Neural progenitor cell (in vitro differentiated cells): ENCODE results near the gene FRMPD2. TPM values are rescaled to one million over a fixed set of nuclear protein-coding genes. Genes with fewer than 3 reads are reported as not detected.
A peak's percentile ranks its signal among the peaks of the same experiment; 100 is the strongest.

ENCODE experiments used
- DNase-seq: peaks from one replicate; pipeline ENCODE4 v3.0.0-alpha.2; 2016; ENCODE audit warnings: low spot score
- H2AFZ ChIP-seq: fragments of 200-600 bp; sonication (generic); replicated peaks from 2 replicates; pipeline ENCODE4 v1.6.1; 2016; ENCODE audit warnings: antibody characterized with exemption
- H3F3A ChIP-seq: fragments of 200-600 bp; sonication (generic); 2 replicates; pipeline ENCODE4 v1.6.1; 2016; ENCODE audit warnings: antibody characterized with exemption, low read depth
- H3K27ac ChIP-seq: fragments of 200-600 bp; sonication (generic); 2 replicates; pipeline ENCODE4 v1.5.1; 2016; ENCODE audit warnings: mild to moderate bottlenecking
- H3K27me3 ChIP-seq: fragments of 200-600 bp; sonication (generic); 2 replicates; pipeline ENCODE4 v1.6.1; 2016; ENCODE audit warnings: mild to moderate bottlenecking, moderate library complexity
- H3K36me3 ChIP-seq: fragments of 200-600 bp; sonication (generic); 2 replicates; pipeline ENCODE4 v1.5.1; 2016
- H3K4me1 ChIP-seq: fragments of 200-600 bp; sonication (generic); 2 replicates; pipeline ENCODE4 v1.6.1; 2016; ENCODE audit warnings: mixed run types
- H3K4me2 ChIP-seq: fragments of 200-600 bp; sonication (generic); 2 replicates; pipeline ENCODE4 v1.6.1; 2016
- H3K4me3 ChIP-seq: fragments of 200-600 bp; sonication (generic); 2 replicates; pipeline ENCODE4 v1.5.1; 2016
- H3K79me2 ChIP-seq: fragments of 200-600 bp; sonication (generic); 2 replicates; pipeline ENCODE4 v1.6.1; 2016; ENCODE audit warnings: low read depth
- H3K9ac ChIP-seq: fragments of 200-600 bp; sonication (generic); 2 replicates; pipeline ENCODE4 v1.6.1; 2016
- H3K9me3 ChIP-seq: fragments of 200-600 bp; sonication (generic); 2 replicates; pipeline ENCODE4 v1.5.1; 2016; ENCODE audit warnings: low read depth
- H4K20me1 ChIP-seq: fragments of 200-600 bp; sonication (generic); 2 replicates; pipeline ENCODE4 v1.6.1; 2016; ENCODE audit warnings: low read depth
- H3K27ac Mint-ChIP-seq: 3 replicates; pipeline ENCODE4 v1.8.0; 2021; ENCODE audit warnings: mixed read lengths
- H3K27me3 Mint-ChIP-seq: 2 replicates; pipeline ENCODE4 v1.8.0; 2022; ENCODE audit warnings: low read depth, mild to moderate bottlenecking, inconsistent platforms, moderate library complexity, mixed read lengths; ENCODE audit not compliant: insufficient read depth
- H3K36me3 Mint-ChIP-seq: 3 replicates; pipeline ENCODE4 v1.8.0; 2021; ENCODE audit warnings: mixed read lengths
- H3K4me1 Mint-ChIP-seq: 3 replicates; pipeline ENCODE4 v1.8.0; 2021; ENCODE audit warnings: mixed read lengths
- H3K4me3 Mint-ChIP-seq: 3 replicates; pipeline ENCODE4 v1.8.0; 2021; ENCODE audit warnings: mild to moderate bottlenecking, moderate library complexity, mixed read lengths
- H3K9me3 Mint-ChIP-seq: 3 replicates; pipeline ENCODE4 v1.8.0; 2020; ENCODE audit warnings: mixed read lengths
- CTCF ChIP-seq: fragments of 200-600 bp; sonication (generic); IDR thresholded peaks from 2 replicates; pipeline ENCODE4 v1.5.1; 2017; ENCODE audit warnings: antibody characterized with exemption, mild to moderate bottlenecking
- EZH2 ChIP-seq: fragments of 200-600 bp; sonication (generic); IDR thresholded peaks from 2 replicates; pipeline ENCODE4 v1.6.1; 2017; ENCODE audit warnings: antibody characterized with exemption, mild to moderate bottlenecking, moderate library complexity
- EZH2phosphoT487 ChIP-seq: fragments of 200-600 bp; sonication (generic); IDR thresholded peaks from 2 replicates; pipeline ENCODE4 v1.6.1; 2017; ENCODE audit warnings: antibody characterized with exemption
- total RNA-seq: library from RNA; depleted of rRNA; stranded (reverse); fragments of >200 nt; gene quantifications from 2 replicates; pipeline ENCODE4 v1.2.3, GENCODE V29; 2015; ENCODE audit warnings: low replicate concordance

Gene FRMPD2
- total RNA-seq, 1 donor from 2014 or later: not detected

- H3K9ac ChIP-seq: no peak overlapping the region
Measured at GRCh38 chr10:48299692-48300091, 25.2 kb upstream of the FRMPD2 start.

DNA sequence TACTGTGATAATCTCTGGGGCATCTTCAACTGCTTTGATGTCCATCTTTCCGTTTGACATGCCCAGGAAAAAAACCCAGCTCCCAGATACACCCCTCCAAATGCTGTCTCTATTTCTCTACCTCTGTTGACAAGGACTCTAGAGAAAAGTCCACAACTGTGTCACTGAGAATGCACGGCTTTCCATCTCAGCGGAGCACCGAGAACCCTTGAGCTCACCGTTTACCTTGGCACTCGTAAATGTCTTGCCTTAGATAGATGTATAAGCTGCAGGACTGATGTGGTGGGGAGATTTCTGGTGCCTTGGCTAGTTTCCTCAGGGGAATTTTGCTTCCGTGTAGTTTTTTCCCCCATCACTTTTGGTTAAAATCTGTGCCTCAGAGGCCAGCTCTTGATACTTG, 24.6 kb upstream of the FRMPD2 start:
- Histone ChIP-seq H3K4me1 (no peaks in the 10 kb centered on the region), H3K79me2 (no peaks in the 10 kb centered on the region), H2AFZ (no peak overlapping the region), H3K36me3 (no peaks in the 10 kb centered on the region), H3K9ac (no peak overlapping the region), H3K4me2 (no peak overlapping the region), H3K9me3 (no peaks in the 10 kb centered on the region), H3K4me3 (no peak overlapping the region), H3K27me3 (no peaks in the 10 kb centered on the region), H3F3A (no peaks in the 10 kb centered on the region), H4K20me1 (no peaks in the 10 kb centered on the region), H3K27ac (no peak overlapping the region)
- no peak overlapping the region for H3K4me3 Mint-ChIP-seq
- H3K36me3 Mint-ChIP-seq: no peaks in the 10 kb centered on the region
- no peak for TF ChIP-seq EZH2phosphoT487
- H3K27me3 Mint-ChIP-seq: peaks cover 6% of the 10 kb centered on the region
- no peaks in the 10 kb centered on the region for H3K9me3 Mint-ChIP-seq
- no peaks in the 10 kb centered on the region for H3K4me1 Mint-ChIP-seq
- H3K27ac Mint-ChIP-seq: no peak overlapping the region
- no peak for DNase-seq

More at GRCh38 chr10:48299692-48300091, 25.2 kb upstream of the FRMPD2 start:
- H2AFZ ChIP-seq: no peak overlapping the region
- H3K4me1 Mint-ChIP-seq: no peaks in the 10 kb centered on the region
- H4K20me1 ChIP-seq: no peaks in the 10 kb centered on the region
- H3K36me3 Mint-ChIP-seq: no peaks in the 10 kb centered on the region
- no peak for TF ChIP-seq EZH2phosphoT487
- TF ChIP-seq EZH2: no peak
- TF ChIP-seq CTCF: no peak
- no peaks in the 10 kb centered on the region for H3K36me3 ChIP-seq
- no peak for DNase-seq
- no peaks in the 10 kb centered on the region for H3K4me1 ChIP-seq
- H3K4me3 Mint-ChIP-seq: no peak overlapping the region
- no peak overlapping the region for H3K27ac Mint-ChIP-seq
- H3K79me2 ChIP-seq: no peaks in the 10 kb centered on the region
- H3K4me3 ChIP-seq: no peak overlapping the region
- peaks cover 4% of the 10 kb centered on the region for H3K27me3 ChIP-seq
- H3K9me3 ChIP-seq: no peaks in the 10 kb centered on the region
- no peak overlapping the region for H3K27ac ChIP-seq
- H3K4me2 ChIP-seq: no peak overlapping the region
- peaks cover 3% of the 10 kb centered on the region for H3K27me3 Mint-ChIP-seq
- H3F3A ChIP-seq: no peaks in the 10 kb centered on the region
- no peaks in the 10 kb centered on the region for H3K9me3 Mint-ChIP-seq

DNA sequence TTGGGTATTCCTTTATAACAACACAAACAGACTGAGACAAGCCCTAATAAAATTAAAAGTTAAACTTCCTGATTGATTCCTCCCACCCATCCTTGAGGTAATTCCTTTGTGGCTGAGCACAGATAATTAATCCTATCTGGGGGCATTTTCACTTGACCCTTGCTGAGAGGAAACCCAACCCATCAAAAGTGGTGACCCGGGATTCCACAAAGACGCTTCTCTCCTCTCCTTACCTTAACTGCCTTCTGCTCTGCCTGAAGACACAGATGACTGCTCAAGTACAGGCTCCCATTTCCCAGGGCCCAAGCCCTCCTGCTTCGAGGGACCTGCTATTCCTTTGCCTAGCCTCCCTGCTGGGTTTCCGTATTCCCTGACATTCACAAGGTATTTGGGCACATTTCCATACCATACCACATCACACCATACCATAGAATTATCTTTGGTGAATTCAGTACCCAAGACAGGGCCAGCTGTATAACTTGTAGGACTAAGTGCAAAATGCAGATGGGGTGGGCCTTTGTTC, 22.1 kb upstream of the FRMPD2 start:
- H3K79me2 ChIP-seq: no peaks in the 10 kb centered on the region
- no peak overlapping the region for H3K4me3 ChIP-seq
- no peaks in the 10 kb centered on the region for H3K9me3 Mint-ChIP-seq
- no peak for DNase-seq
- no peaks in the 10 kb centered on the region for H3K4me1 ChIP-seq
- no peaks in the 10 kb centered on the region for H3K27me3 ChIP-seq
- H3K27me3 Mint-ChIP-seq: peaks cover 6% of the 10 kb centered on the region
- H3K27ac ChIP-seq: no peak overlapping the region
- H3F3A ChIP-seq: no peaks in the 10 kb centered on the region
- no peak overlapping the region for H3K4me3 Mint-ChIP-seq
- H3K4me1 Mint-ChIP-seq: no peaks in the 10 kb centered on the region
- H3K4me2 ChIP-seq: no peak overlapping the region
- H4K20me1 ChIP-seq: no peaks in the 10 kb centered on the region
- H3K9ac ChIP-seq: no peak overlapping the region
- peak overlapping the region; percentile 85 for H3K27ac Mint-ChIP-seq
- TF ChIP-seq CTCF: no peak
- no peak overlapping the region for H2AFZ ChIP-seq
- H3K36me3 Mint-ChIP-seq: no peaks in the 10 kb centered on the region
- H3K36me3 ChIP-seq: no peaks in the 10 kb centered on the region
- H3K9me3 ChIP-seq: no peaks in the 10 kb centered on the region

- H3K9me3 ChIP-seq: no peaks in the 10 kb centered on the region
- H3K79me2 ChIP-seq: no peaks in the 10 kb centered on the region
- no peak overlapping the region for H3K4me2 ChIP-seq
- Mint-ChIP-seq H3K27ac (no peak overlapping the region), H3K4me1 (peaks cover 7% of the 10 kb centered on the region), H3K36me3 (no peaks in the 10 kb centered on the region), H3K27me3 (peaks cover 13% of the 10 kb centered on the region), H3K4me3 (no peak overlapping the region), H3K9me3 (no peaks in the 10 kb centered on the region)
- H3F3A ChIP-seq: no peaks in the 10 kb centered on the region
- no peaks in the 10 kb centered on the region for H4K20me1 ChIP-seq
- H3K27ac ChIP-seq: no peak overlapping the region
- TF ChIP-seq EZH2: no peak
- H3K4me3 ChIP-seq: no peak overlapping the region
- H3K4me1 ChIP-seq: no peaks in the 10 kb centered on the region
- no peaks in the 10 kb centered on the region for H3K27me3 ChIP-seq
- H3K9ac ChIP-seq: no peak overlapping the region
- DNase-seq: no peak
- H3K36me3 ChIP-seq: no peaks in the 10 kb centered on the region
- no peak overlapping the region for H2AFZ ChIP-seq
Measured at GRCh38 chr10:48294431-48294830, 19.9 kb upstream of the FRMPD2 start.
